Activated CD4-positive, alpha-beta T cell treated with anti-CD3 and anti-CD28 coated beads, Interleukin-2, Interleukin-4, amounts not matched to agents 100 ng/mL and 50 ng/mL, durations not matched to agents 16 hours and 8 hours (primary cell): Measurements from ENCODE around the gene HNRNPAB.
"Not testable (repeated sequence)": the region's sequence is repeated elsewhere in the genome, so short reads cannot be mapped to it uniquely, and the experiment has no call there.

Experiments used
- DNase-seq: peaks from one replicate; pipeline ENCODE4 v3.0.0-alpha.2; 2020; ENCODE audit warnings: low spot score

The HNRNPAB gene

GRCh38 chr5:178230879-178231538 lies 26.7 kb downstream of the HNRNPAB start:
- DNase-seq = no peak

GRCh38 chr5:178231539-178232123 lies 27.3 kb downstream of the HNRNPAB start:
- no peak for DNase-seq

DNA sequence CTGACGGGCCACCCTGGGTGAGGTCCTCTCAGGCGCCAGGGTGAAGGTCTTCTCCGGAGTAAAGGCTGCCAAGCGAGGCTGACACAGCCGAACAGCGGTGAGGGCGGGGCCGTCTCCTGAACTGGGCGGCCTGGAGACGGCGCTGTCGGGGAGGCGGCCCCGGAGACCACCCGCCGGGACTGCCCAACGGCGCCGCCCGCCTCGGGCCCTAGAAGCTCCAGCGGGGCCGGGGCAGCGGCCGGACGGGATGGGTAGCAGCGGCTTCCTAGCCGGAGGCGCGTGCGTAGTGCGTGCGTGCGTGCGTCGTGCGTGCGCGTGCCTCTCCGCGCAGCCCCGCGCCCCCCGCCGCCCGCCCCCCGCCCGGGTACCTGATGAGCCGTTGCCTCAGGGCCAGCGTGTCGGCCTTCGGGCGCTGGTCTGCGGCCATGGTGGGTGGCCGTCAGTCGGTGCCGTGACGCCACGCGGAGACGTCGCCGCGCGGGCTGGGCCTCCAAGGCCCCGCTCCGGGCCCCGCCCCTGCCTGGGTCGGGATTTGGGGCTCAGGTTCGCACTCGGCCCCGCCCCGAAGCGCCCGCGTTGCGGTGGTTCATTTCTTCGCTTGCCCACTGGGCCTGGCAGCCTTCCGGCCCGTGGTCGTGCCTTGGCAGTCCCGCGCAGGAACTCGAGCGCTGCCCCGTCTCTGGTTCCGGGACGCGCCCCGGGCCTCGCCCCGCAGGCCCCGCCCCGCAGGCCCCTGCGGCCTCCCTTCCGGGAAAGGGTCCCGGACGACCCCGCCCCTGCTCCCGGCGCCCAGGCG lies 28.0 kb downstream of the HNRNPAB start, which contains the start of gene PHYKPL:
PHYKPL (minus strand) TSS at position 679 of the 796 bp plus-strand sequence; CDS start at position 427, 252 bp downstream.
- peak; percentile 73 for DNase-seq

DNA sequence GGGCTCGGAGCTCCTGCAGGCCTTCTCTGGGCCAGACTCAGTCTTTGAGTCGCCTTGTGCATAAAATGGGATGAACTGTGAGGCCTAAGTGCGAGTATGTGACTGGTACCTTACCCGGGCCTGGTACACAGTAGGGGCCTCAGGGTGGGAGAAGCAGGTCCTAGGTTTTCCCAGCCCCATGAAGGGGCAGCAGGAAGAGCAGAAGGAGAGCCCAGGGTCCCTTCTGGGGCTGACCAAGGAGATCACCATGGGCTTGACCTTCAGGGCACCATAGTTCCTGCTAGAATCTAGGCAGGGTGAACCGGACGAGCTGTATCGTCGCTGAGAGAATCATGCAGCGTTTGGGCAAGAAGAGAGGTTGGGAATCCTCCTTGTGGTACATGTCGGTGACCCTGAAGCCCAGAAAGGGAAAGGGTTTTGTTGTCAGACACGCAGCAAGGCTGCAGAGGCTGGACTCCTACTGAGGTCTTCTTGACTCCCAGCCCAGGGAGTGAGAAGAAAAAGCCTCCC lies 28.6 kb downstream of the HNRNPAB start:
- DNase-seq = no peak

- no peak for DNase-seq
These were observed 29.9 kb downstream of the HNRNPAB start for GRCh38 chr5:178234121-178234749.

DNA sequence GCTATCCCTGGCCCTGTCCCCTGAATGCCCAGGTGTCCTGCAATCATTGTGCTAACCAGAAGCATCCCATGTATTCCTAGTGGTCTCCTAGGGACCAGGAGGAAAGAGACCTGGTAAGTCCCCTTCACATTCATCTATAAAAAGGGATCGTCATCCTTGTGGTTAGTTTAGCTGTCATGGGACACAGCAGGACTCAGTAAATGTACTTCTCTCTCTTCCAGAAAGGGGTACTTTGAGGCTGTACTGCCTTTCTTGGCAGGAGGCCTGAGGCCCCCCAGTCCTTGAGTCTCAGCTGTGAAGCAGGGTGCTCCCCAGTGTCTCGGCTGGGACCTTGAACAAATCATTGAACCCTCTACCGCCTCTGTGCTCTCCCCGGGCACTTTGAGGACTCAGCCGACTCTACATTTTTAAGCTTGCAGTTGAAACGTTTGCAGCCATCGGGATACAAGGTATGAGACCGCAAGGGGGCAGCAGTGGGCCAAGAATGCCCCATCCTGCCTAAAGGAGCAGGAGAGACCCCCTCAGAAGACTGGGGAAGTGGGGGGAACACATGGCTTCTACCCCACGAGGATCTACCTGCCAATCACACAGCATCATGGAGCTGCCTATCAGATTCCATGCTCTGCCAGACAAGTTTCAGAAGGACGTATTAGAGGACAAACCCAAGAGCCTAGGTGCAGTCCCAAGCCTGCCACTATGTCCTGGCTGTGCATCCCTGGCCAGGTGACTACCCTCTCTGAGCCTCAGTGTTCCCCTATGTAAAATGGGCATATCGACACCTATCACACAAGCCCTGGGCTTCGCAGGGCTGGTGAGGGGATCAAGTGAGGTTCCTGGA lies 30.6 kb downstream of the HNRNPAB start:
- peak; percentile 74 for DNase-seq

DNA sequence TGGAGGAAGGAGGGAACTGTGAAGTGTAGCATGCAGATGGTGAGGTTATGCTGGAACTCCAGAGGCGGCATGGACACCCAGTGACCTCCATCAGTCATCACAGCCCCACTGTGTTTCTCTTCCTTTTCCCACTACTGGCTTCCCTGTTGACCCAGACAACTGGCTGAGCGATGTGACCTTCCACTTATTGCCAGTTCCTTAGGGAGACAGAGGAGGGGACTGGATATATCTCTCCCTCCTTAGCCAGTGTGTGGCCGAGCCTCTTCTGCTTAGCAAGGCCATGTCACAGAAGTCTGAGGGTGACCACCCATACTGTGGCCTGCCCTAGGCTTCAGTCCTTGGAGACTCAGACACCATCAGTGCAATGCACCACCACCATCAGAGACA lies 31.2 kb downstream of the HNRNPAB start:
- no peak for DNase-seq

DNA sequence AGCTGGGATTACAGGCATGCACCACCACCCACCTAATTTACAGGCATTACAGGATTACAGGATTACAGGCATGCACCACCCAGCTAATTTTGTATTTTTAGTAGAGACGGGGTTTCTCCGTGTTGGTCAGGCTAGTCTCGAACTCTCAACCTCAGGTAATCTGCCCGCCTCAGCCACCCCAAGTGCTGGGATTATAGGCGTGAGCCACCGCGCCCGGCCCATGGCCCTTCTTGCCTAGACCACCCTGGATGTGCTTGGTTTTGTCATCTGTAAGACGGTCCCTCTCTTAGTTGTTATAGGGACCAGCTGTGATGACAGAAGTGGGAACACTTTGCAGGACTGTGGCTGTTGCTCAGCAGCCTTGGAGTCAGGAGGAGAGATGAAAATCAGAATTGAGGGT lies 31.8 kb downstream of the HNRNPAB start:
- DNase-seq = no peak

DNA sequence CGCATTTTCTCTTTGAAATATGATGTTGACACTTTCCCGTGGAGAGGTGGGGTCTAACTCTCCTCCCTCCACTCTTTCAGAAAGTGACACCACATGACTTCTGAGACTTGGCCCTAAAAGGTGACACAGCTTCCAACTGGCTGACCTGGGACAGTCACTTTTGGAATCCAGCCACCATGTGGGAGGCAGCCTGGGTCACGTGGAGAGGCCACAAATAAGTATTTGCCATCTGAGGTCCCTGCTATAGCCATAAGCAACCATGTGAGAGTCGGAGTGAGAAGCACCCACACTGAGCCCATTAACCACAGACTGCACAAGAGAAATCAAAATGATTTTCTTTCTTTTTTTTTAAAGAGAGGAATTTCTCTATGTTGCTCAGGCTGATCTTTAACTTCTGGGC lies 32.3 kb downstream of the HNRNPAB start:
- no peak for DNase-seq

GRCh38 chr5:178237431-178238312 lies 33.3 kb downstream of the HNRNPAB start:
- DNase-seq = no peak

- no peak for DNase-seq
These were observed 33.9 kb downstream of the HNRNPAB start for GRCh38 chr5:178238313-178238635.

DNA sequence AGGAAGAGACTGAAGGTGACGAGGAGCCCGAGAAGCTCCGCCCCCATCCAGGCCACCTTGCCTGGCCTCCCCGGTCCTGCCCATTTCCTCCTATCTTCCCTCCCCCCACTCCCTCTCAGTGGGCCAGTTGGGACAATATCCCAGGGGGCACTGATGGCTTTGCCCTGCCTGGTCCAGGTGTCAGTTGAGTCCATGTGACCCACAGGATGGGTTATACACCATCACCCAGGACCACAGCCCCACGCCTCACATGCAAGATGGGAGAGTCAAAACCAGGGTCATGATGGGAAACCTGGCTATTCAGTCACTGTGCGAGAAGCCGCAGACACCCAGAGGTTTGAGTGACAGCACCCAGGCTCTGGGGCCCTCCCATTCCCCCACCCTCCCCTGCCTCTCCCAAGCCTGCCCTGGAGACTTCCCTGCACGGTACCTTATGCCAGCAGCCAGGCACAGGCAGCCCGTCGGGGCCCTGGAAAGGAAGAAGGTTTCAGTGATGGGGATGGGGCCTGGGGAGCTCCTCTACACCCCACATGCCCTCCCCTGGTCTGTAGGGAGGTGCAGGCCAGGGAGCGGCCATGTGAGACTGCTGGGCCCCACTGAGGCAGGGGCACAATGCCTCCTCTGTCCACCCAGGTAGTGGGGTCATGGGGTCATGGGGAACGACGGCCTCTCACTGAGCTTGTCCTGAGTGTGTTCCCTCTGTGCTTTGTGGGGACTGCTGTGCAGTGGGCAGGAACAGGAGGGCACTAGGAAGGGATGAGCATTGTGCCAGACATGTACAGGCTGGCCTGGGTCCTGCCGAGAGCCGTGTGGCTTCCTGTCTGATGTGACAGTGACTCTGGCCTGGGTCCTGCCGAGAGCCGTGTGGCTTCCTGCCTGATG lies 34.6 kb downstream of the HNRNPAB start:
- DNase-seq = no peak

DNA sequence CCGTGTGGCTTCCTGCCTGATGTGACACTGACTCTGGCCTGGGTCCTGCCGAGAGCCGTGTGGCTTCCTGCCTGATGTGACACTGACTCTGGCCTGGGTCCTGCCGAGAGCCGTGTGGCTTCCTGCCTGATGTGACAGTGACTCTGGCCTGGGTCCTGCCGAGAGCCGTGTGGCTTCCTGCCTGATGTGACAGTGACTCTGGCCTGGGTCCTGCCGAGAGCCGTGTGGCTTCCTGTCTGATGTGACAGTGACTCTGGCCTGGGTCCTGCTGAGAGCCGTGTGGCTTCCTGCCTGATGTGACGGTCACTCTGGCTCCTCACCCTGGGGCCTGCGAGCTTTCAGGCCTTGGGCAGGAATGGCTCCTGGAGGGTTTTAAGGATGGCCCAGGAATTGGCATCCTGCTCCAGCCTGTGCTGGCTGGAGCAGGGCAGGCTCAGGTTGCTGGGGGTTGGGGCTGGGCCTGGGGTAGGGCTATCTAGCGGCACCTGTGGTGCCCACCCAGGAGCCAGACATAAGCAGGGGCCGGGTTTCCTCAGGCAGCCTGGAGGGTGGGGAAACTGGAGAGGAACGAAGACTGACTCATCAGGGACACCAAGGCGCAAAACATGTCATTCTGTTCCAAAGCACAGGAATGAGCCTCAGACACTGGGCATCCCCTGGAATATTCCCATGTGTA lies 35.4 kb downstream of the HNRNPAB start:
- DNase-seq = not testable (repeated sequence)

GRCh38 chr5:178240341-178240741 lies 36.0 kb downstream of the HNRNPAB start:
- no peak for DNase-seq

DNA sequence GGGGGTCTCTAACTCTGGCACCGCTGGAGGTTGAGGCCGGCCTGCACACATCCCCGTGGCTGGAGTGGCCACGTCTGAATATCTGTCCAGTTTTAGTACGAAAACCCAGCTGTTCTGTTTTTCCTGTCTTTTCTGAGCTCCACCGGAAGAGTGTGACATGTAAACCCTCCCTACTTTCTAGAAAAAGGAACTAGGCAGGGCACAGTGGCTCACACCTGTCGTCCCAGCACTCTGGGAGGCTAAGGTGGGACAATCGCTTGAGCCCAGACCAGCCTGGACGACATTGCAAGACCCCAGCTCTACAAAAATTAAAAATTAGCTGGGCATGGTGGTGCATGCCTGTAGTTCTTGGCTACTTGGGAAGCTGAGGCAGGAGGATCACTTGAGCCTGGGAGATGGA lies 36.4 kb downstream of the HNRNPAB start:
- no peak for DNase-seq

GRCh38 chr5:178241231-178241663 lies 36.9 kb downstream of the HNRNPAB start:
- no peak for DNase-seq

DNA sequence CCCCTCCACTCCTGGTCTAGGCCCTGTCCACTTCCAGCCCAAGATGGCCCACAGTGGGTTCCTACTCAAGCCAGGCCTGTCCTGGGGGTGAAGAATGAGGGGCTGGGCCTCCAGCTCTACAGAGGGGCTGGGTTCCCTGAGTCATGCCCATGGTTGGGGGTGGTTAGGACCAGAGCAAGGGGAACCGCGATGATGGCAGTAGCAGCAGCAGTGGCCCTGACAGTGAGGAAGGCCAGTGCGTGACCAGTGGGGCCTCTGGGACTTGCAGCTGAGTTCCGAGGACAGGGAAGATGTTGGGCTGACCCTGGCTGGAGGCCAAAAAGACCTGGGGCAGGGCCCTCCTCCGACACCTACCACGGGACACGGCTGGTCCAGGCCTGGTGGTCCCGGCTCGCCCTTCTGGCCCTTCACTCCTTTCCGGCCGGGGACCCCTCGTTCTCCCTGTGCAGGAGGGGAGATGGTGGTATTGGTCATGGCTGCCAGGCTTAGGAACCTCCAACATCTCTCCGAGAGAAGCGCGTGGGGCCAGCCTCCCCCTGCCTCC lies 37.4 kb downstream of the HNRNPAB start:
- no peak for DNase-seq

- DNase-seq = no peak
These were observed 38.1 kb downstream of the HNRNPAB start for GRCh38 chr5:178242416-178242815.

GRCh38 chr5:178244576-178244975 lies 40.2 kb downstream of the HNRNPAB start:
- no peak for DNase-seq
